ENCODE results near the gene CETP.

CETP gene, protein sequence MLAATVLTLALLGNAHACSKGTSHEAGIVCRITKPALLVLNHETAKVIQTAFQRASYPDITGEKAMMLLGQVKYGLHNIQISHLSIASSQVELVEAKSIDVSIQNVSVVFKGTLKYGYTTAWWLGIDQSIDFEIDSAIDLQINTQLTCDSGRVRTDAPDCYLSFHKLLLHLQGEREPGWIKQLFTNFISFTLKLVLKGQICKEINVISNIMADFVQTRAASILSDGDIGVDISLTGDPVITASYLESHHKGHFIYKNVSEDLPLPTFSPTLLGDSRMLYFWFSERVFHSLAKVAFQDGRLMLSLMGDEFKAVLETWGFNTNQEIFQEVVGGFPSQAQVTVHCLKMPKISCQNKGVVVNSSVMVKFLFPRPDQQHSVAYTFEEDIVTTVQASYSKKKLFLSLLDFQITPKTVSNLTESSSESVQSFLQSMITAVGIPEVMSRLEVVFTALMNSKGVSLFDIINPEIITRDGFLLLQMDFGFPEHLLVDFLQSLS
- total RNA-seq, result 0 to 0.09 (median 0) reads per million in 3 donors

DNA sequence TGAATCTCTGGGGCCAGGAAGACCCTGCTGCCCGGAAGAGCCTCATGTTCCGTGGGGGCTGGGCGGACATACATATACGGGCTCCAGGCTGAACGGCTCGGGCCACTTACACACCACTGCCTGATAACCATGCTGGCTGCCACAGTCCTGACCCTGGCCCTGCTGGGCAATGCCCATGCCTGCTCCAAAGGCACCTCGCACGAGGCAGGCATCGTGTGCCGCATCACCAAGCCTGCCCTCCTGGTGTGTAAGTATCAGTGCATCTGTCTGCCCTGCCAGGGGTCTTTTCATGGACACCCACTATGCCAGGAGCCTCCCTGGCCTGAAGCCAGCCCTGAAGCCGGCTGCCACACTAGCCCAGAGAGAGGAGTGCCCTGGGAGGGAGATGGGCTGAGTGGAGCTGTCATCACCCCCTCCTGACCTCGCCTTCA is at the start of gene CETP:
Gene CETP (plus strand): TSS at position 100 of the 431 bp plus-strand sequence. CDS start 30 bp downstream, at position 130.
- Histone ChIP-seq H3K4me3 (ENCODE audit: insufficient read depth, low read depth, low read length, poor library complexity, severe bottlenecking) (no peak within 1 kb of the TSS), H3K27me3 (replicated peaks; ENCODE audit: control insufficient read depth, insufficient read depth, low read length, poor library complexity, severe bottlenecking) (no peaks in the 10 kb centered on the region), H3K36me3 (ENCODE audit: control insufficient read depth, insufficient read depth, low read length) (no peaks in the 10 kb centered on the region), H3K9me3 (ENCODE audit: control insufficient read depth, low read length) (no peaks in the 10 kb centered on the region), H3K27ac (ENCODE audit: insufficient read depth, low read length, poor library complexity, severe bottlenecking) (no peak within 1 kb of the TSS), H3K4me1 (ENCODE audit: control insufficient read depth, insufficient read depth, low read length, poor library complexity, severe bottlenecking) (peaks cover 6% of the 10 kb centered on the region)
- no peak for DNase-seq

DNA sequence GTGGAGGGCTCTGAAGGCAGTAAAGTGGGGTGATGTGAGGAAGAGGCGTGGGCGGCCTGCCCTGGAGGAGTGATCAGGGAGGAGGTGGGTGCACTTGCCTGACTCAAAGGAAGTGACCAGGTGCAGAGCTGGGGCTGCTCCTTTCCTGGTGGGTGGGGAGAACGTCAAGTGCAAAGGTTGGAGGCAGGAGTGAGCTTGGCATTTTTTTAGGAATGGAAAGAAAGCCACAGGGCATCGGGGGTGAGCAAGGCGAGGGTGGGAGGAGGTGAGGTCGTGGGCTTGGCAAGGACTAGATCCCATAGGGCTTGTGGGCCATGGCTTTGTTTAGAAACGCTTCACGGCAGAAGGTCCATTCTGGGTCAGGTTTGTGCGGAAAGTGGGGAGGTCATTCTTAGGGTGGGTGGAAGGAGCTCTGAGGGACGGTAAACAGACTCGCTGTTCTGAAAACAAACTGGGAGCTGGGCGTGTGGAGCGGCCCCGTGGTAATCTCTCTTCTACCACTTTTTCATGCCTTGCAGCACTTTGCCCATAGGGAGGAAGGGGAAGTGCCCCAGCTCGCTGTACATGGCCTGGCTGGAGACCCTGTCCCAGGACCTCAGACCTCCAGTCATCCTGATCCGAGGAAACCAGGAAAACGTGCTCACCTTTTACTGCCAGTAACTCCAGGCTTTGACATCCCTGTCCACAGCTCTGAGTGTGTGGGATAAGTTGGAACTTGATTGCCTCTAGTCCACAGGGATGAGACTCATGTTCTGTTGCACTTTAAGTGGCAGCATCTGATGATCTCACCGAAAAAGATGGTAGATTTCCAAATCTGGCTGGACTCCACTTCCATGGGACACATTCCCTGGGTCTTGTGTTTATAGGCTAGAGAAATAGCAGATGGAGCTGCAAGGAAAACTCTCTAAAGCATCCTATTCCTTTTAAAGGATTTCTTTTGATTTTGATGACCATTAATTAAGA is 48.7 kb upstream of the CETP start:
- H3K4me3 ChIP-seq (ENCODE audit: insufficient read depth, low read depth, low read length, poor library complexity, severe bottlenecking), result no peak overlapping the region
- H3K27me3 ChIP-seq (replicated peaks; ENCODE audit: control insufficient read depth, insufficient read depth, low read length, poor library complexity, severe bottlenecking), result no peaks in the 10 kb centered on the region
- H3K9me3 ChIP-seq (ENCODE audit: control insufficient read depth, low read length), result no peaks in the 10 kb centered on the region
- H3K36me3 ChIP-seq (ENCODE audit: control insufficient read depth, insufficient read depth, low read length), result no peaks in the 10 kb centered on the region
- no peak overlapping the region for H3K27ac ChIP-seq (ENCODE audit: insufficient read depth, low read length, poor library complexity, severe bottlenecking)
- DNase-seq, result no peak
- peaks cover 12% of the 10 kb centered on the region for H3K4me1 ChIP-seq (ENCODE audit: control insufficient read depth, insufficient read depth, low read length, poor library complexity, severe bottlenecking)

DNA sequence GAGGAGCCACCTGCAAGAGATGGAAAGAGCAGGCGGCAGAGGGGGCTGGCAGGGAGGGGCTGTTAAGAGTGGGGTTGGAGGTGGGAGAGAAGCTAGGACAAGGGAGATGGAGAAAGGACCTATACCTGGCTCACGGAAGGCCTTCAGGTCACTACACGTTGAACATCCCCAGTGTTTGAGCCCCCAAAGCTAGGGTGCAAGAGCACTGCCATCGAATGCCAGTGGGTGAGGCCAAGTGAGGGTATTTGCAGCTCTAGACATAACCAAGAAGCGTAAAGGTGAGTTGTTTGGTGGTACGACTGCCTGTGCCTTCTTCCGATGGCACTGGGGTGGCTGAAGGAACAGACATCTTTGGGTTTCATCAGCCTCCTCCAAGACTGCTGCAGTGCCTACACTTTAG is 46.9 kb upstream of the CETP start:
- Histone ChIP-seq H3K9me3 (ENCODE audit: control insufficient read depth, low read length) (no peaks in the 10 kb centered on the region), H3K27ac (ENCODE audit: insufficient read depth, low read length, poor library complexity, severe bottlenecking) (no peak overlapping the region), H3K4me1 (ENCODE audit: control insufficient read depth, insufficient read depth, low read length, poor library complexity, severe bottlenecking) (peaks cover 12% of the 10 kb centered on the region), H3K4me3 (ENCODE audit: insufficient read depth, low read depth, low read length, poor library complexity, severe bottlenecking) (no peak overlapping the region), H3K36me3 (ENCODE audit: control insufficient read depth, insufficient read depth, low read length) (no peaks in the 10 kb centered on the region), H3K27me3 (replicated peaks; ENCODE audit: control insufficient read depth, insufficient read depth, low read length, poor library complexity, severe bottlenecking) (no peaks in the 10 kb centered on the region)
- DNase-seq, result no peak

DNA sequence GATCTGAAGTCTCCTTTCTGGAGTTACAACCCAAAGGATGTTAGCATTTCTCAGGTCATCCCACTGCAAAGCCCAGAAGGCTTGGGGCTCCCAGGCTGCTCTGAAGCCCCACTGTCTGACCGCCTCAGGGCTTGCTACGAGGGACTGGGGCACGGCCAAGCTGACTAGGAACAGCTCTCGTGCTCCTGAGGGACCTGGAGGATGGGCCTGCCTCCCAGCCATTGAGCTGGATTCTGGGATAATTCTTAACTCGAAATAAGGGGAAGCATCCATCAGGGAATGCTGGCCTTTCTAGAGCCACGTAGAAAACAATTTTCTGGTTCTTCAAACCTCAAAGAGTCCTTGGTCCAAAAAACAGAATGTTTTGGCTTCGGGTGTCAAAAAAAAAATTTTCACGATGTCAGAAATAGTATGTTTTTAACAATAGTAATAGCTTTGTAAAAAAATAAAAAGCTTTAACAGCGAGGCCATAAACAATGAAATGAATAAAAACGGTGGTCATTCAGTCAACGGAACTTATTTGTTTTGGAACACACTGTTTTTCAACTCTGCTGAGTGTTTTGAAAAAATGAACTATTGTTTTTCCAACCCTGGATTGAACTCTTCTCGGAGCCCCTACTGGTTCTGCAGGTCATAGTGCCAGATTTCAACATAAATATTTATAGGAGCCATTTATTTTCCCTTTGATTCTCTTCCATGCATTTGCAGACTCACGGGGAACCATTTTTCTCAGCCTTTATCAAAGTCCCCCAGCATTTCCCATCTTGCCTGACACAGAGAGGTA is 46.2 kb upstream of the CETP start:
- Histone ChIP-seq H3K4me1 (ENCODE audit: control insufficient read depth, insufficient read depth, low read length, poor library complexity, severe bottlenecking) (peaks cover 12% of the 10 kb centered on the region), H3K27me3 (replicated peaks; ENCODE audit: control insufficient read depth, insufficient read depth, low read length, poor library complexity, severe bottlenecking) (no peaks in the 10 kb centered on the region), H3K4me3 (ENCODE audit: insufficient read depth, low read depth, low read length, poor library complexity, severe bottlenecking) (no peak overlapping the region), H3K27ac (ENCODE audit: insufficient read depth, low read length, poor library complexity, severe bottlenecking) (no peak overlapping the region), H3K36me3 (ENCODE audit: control insufficient read depth, insufficient read depth, low read length) (no peaks in the 10 kb centered on the region), H3K9me3 (ENCODE audit: control insufficient read depth, low read length) (no peaks in the 10 kb centered on the region)
- DNase-seq, result no peak

DNA sequence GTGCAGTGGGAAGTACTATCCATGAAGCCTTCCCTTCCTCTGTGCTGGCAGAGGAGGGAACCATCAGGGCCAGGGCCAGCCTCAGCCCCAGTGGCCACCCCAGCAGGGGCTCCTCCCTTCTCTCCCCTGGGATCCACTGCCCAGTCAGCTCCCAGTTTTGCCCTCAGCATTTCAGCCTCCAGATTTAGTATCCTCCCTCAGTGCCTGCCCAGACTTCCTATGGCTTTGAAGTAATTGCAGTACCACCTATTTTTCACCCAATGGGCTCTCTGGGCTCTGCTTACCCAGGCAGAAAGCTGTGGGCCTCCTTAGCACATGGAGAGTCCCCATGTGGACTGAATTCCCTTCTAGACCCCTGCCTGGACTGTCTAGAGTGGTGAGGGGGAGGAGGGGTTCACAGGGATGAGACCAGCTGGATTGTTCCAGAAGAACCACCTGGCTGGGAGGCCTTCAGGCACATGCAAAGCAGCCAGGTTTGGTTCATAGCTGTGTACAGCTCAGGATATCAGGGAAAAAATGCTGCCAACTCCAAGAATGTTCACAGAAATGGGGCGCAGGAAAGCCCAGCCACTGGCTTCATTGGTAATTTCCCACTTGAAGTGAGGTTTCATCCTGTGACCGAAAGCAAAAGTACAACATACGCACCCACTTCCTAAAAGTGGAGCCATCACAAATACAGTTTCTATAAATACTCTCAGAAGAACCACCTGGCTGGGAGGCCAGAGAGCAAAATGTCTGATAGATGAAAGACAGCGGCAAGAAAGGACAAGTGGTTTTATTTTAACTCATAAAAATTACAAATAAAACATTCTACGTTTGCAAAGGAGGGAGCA is 45.0 kb upstream of the CETP start:
- H3K9me3 ChIP-seq (ENCODE audit: control insufficient read depth, low read length), result no peaks in the 10 kb centered on the region
- H3K27me3 ChIP-seq (replicated peaks; ENCODE audit: control insufficient read depth, insufficient read depth, low read length, poor library complexity, severe bottlenecking), result no peaks in the 10 kb centered on the region
- no peaks in the 10 kb centered on the region for H3K36me3 ChIP-seq (ENCODE audit: control insufficient read depth, insufficient read depth, low read length)
- peak overlapping the region; percentile 17 for H3K4me3 ChIP-seq (ENCODE audit: insufficient read depth, low read depth, low read length, poor library complexity, severe bottlenecking)
- H3K4me1 ChIP-seq (ENCODE audit: control insufficient read depth, insufficient read depth, low read length, poor library complexity, severe bottlenecking), result peaks cover 12% of the 10 kb centered on the region
- peak overlapping the region; percentile 24 for H3K27ac ChIP-seq (ENCODE audit: insufficient read depth, low read length, poor library complexity, severe bottlenecking)
- no peak for DNase-seq

DNA sequence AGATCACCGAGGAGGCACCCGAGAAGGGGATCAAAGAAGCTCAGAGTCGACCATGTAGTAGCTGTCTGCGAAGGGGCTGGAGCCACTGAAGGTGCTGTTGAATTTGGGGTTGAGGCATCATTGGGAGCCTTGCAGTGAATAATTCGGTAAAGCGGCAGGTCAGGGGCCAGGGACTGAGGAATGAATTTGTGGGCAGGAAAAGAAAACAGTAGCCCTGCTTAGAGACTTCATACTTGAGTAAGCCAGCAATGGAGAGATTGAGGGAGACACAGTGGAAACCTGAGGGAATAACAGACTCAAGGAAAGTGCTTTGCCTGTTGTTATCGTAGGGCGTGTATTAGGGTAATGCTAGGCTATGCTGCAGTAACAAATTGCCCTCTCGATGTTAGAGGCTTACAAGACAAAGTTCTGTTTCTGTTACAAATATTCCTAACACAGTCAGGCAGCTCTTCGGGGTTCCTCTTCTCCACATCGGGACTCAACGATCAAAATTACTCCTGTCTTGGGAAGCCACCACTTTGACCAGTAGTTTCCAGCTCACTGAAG is 43.2 kb upstream of the CETP start:
- peaks cover 12% of the 10 kb centered on the region for H3K4me1 ChIP-seq (ENCODE audit: control insufficient read depth, insufficient read depth, low read length, poor library complexity, severe bottlenecking)

DNA sequence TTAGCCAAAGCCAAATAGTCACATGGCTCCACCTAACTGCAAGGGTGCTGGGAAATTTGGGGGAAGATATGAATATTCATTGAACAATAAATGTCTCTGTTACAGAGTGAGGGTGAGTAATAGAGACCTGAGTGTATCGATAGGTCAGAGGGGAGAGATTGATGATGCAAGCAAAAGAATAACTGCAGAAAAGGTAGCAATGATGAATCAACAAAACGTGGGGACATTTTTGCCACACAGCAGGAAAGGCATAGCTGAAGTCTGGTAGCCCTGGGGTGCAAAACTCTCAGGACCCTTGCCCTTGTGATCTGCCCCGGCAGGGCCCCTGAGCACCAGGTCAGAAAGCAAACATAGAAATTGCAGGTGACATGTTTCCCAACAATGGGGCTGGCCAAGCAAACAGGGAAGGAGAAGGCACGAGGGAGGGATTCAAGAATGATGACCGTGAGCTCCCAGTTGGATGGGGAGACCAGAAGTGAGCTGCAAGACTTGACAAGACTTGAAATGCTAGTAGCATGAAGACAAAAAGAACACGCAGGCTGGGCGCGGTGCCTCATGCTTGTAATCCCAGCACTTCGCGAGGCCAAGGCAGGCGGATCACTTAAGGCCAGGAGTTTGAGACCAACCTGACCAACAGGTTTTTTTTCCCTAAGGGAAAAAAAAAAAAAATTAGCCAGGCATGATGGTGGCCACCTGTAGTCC is 42.5 kb upstream of the CETP start:
- Histone ChIP-seq H3K27me3 (replicated peaks; ENCODE audit: control insufficient read depth, insufficient read depth, low read length, poor library complexity, severe bottlenecking) (no peaks in the 10 kb centered on the region), H3K27ac (ENCODE audit: insufficient read depth, low read length, poor library complexity, severe bottlenecking) (no peak overlapping the region), H3K36me3 (ENCODE audit: control insufficient read depth, insufficient read depth, low read length) (no peaks in the 10 kb centered on the region), H3K4me1 (ENCODE audit: control insufficient read depth, insufficient read depth, low read length, poor library complexity, severe bottlenecking) (peaks cover 12% of the 10 kb centered on the region), H3K4me3 (ENCODE audit: insufficient read depth, low read depth, low read length, poor library complexity, severe bottlenecking) (no peak overlapping the region), H3K9me3 (ENCODE audit: control insufficient read depth, low read length) (no peaks in the 10 kb centered on the region)
- no peak for DNase-seq

More for the DNA sequence above, 43.2 kb upstream of the CETP start:
- no peak overlapping the region for H3K27ac ChIP-seq (ENCODE audit: insufficient read depth, low read length, poor library complexity, severe bottlenecking)
- H3K36me3 ChIP-seq (ENCODE audit: control insufficient read depth, insufficient read depth, low read length), result no peaks in the 10 kb centered on the region
- H3K4me3 ChIP-seq (ENCODE audit: insufficient read depth, low read depth, low read length, poor library complexity, severe bottlenecking), result no peak overlapping the region
- DNase-seq, result no peak
- H3K9me3 ChIP-seq (ENCODE audit: control insufficient read depth, low read length), result no peaks in the 10 kb centered on the region
- no peaks in the 10 kb centered on the region for H3K27me3 ChIP-seq (replicated peaks; ENCODE audit: control insufficient read depth, insufficient read depth, low read length, poor library complexity, severe bottlenecking)

DNA sequence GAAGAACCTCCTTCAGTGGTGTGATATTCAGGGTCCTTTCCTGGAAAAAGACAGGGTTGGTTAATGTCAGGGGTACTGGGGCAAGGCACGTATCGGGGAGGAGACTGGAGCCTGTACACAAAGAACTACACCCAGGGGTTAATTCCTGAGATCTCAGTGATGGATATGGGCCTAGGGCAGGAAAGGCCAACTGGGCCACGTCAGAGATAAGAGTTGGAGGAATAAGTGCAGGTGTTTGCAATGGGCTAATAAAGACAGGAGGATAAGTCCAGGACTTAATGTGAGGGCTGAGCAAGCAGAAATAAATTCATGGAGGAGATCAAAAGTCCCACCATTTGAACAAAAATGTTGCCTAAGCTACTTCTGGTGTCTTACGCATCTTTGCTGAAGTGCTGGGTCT is 40.2 kb upstream of the CETP start:
- no peak overlapping the region for H3K27ac ChIP-seq (ENCODE audit: insufficient read depth, low read length, poor library complexity, severe bottlenecking)
- DNase-seq, result no peak
- no peaks in the 10 kb centered on the region for H3K27me3 ChIP-seq (replicated peaks; ENCODE audit: control insufficient read depth, insufficient read depth, low read length, poor library complexity, severe bottlenecking)
- H3K4me3 ChIP-seq (ENCODE audit: insufficient read depth, low read depth, low read length, poor library complexity, severe bottlenecking), result no peak overlapping the region
- no peaks in the 10 kb centered on the region for H3K36me3 ChIP-seq (ENCODE audit: control insufficient read depth, insufficient read depth, low read length)
- H3K9me3 ChIP-seq (ENCODE audit: control insufficient read depth, low read length), result no peaks in the 10 kb centered on the region
- H3K4me1 ChIP-seq (ENCODE audit: control insufficient read depth, insufficient read depth, low read length, poor library complexity, severe bottlenecking), result peaks cover 8% of the 10 kb centered on the region

All from effector memory CD4-positive, alpha-beta T cell (primary cell).